GM19463 (cell line): ENCODE data around the gene STAT6.
A peak's percentile ranks its signal among the peaks of the same experiment; 100 is the strongest.
"Not testable (repeated sequence)": the region's sequence is repeated elsewhere in the genome, so short reads cannot be mapped to it uniquely, and the experiment has no call there.

Experiments
- ATAC-seq: cut with Tn5 transposase; IDR thresholded peaks from one replicate; pipeline ENCODE4 v1.9.1; 2021; ENCODE audit warnings: mild to moderate bottlenecking, moderate library complexity; ENCODE audit not compliant: unreplicated experiment

The STAT6 gene

DNA sequence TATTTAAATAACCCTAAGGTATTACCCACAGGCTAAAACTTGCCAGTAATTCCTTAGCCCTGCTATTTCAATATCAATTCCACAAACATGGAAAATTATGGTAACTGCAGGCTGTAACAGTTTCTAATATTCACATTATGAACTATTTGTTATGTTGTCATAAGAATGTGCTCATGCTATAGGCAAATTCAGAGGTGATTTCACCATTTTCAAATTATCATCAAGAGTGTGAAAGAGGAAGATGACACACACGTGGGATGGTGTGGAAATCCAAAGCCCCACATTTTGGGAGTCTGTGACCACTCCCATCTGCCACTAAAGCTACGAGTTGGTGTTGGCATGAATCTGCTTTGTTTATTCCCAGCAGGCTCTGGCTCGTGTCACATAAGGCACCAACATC is 55.3 kb downstream of the STAT6 start:
- ATAC-seq: no peak

GRCh38 chr12:57053901-57054300 is 57.3 kb downstream of the STAT6 start:
- not testable (repeated sequence) for ATAC-seq

- not testable (repeated sequence) for ATAC-seq
Measured at GRCh38 chr12:57053146-57053545, 58.0 kb downstream of the STAT6 start.

GRCh38 chr12:57051011-57051410 is 60.2 kb downstream of the STAT6 start:
- no peak for ATAC-seq

DNA sequence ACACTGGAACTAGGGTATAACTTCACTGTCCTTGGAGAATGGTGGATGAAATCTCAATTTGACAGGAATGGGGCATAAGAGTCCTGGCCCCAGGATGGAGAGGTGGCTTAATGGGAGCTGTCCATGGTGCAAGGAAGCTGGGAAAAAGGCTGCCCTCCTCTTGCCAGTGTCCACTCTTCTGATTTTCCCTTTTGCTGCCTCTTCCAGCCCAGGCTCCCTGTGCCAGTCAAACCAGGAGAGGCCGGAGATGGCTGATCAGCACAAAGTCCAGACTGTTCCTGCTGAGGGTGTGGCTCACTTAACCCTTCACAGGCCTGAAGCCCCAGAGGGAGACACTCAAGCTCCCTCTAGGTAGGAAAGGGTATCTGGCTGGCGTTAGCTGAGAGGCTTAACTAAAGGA is 61.3 kb downstream of the STAT6 start, which contains the start of gene MYO1A:
Gene MYO1A, minus strand, starts transcription at position 240 of the 400 bp plus-strand sequence. CDS start 1,806 bp downstream, outside the sequence.
- no peak for ATAC-seq

GRCh38 chr12:57049119-57049446 is 62.1 kb downstream of the STAT6 start:
- ATAC-seq: no peak

DNA sequence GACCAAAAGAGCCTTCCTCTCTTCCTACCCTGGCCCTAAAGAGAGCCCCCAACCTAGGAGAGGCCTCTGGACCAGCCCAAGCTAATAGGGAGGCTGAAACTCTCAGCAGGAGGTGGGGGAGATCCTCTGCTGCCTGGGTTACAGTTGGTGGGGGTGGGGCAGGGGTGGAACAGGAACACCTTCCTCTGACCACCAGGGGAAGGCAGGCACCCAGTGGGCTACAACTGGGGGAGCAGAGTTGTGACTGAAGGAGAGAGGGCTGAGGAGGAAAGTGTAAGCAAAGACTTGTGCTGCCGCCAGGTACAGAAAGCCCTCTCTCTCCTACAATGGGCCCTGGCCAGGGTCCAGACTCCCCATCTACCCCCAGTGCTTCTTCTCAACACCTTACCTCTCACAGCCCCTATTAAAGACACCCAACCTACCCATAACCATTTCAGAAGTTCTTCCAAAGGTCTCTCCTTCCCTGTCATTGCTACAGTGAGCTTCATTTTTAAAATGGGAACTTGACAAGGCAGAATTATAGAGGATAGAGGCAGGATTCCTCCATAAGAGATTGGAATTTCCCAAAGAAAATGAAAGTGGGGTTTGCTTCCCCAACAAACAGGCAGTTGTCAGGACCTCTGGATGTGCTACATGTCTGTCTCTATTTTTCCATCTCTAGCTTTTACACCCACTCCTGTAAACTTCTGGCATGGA is 62.6 kb downstream of the STAT6 start:
- no peak for ATAC-seq

DNA sequence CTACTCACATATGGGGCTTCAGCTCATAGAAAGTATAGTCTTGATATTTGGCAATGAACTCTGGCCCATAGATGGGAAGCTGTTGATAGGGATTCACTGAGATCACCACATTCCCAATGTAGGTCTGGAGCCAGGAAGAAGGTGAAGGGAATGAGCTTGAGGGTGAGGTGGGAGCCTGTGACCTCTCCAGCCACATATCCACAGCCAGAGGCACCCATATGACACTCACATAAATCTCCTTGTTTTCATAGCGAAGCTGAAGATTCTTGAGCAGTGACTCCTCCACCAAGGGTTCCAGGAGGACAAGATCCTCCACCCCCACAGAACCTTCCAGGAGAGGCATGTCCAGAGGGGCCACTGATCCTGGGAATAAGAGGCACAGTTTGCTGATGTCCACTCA is 63.2 kb downstream of the STAT6 start:
- ATAC-seq: no peak

GRCh38 chr12:57046947-57047890 is 63.9 kb downstream of the STAT6 start:
- ATAC-seq: peak; percentile 67

GRCh38 chr12:57046086-57046791 is 64.9 kb downstream of the STAT6 start:
- no peak for ATAC-seq
